K562 (cell line): ENCODE data around the gene RASEF. TPM values are rescaled to one million over a fixed set of nuclear protein-coding genes. Genes with fewer than 3 reads are reported as not detected.

ENCODE experiments used
- ATAC-seq: fragments of 200-7000 bp; cut with Tn5 transposase; 3 replicates; pipeline ENCODE4 v1.9.1; 2020; ENCODE audit warnings: moderate library complexity
- BruUV-seq: library from RNA; stranded (reverse); fragments of 400-500 nt; replicated peaks from 2 replicates; lab custom pipeline; 2021; lab: Mats Ljungman, UMichigan
- CTCF ChIA-PET: fragments of 300-600 bp; formaldehyde crosslinking; extraction: SDS; loops from one replicate; lab custom pipeline; 2021; ENCODE audit warnings: low intra/inter-chr PET ratio; lab: Yijun Ruan, JAX
- POLR2A ChIA-PET: fragments of 300-600, 350-650 bp; sonication (Branson Sonifier 250); formaldehyde crosslinking; extraction: SDS; loops from one replicate; lab custom pipeline; 2021; ENCODE audit warnings: antibody characterized with exemption, inconsistent platforms; lab: Yijun Ruan, JAX
- DNase-seq, 4 experiments: peaks; one replicate each; pipeline versions ENCODE4 v3.0.0 to v3.0.0-alpha.2; 2011 to 2018; ENCODE audit warnings: low spot score in 3 of 4, mixed read lengths in 3 of 4; ENCODE audit errors: extremely low read depth in 1 of 4
- FAIRE-seq: peaks from 2 replicates; lab custom pipeline; 2011; peaks lifted over from hg19 to GRCh38; lab: Jason Lieb, UNC
- H2AFZ ChIP-seq: 2 replicates; pipeline ENCODE4 v1.6.0; 2011; ENCODE audit warnings: low read depth, low read length, control low read depth, inconsistent platforms
- H3K27ac ChIP-seq: fragments of 200-600 bp; 3 replicates; pipeline ENCODE4 v1.8.0; 2011; ENCODE audit warnings: low read depth, mild to moderate bottlenecking, control low read depth, inconsistent platforms, low read length, moderate library complexity, mixed read lengths; ENCODE audit errors: extremely low read depth
- H3K27me3 ChIP-seq, 2 experiments: fragments of 300-600 bp in 1 of 2; 2 replicates in 1 of 2; 3 replicates in 1 of 2; pipeline versions ENCODE4 v1.6.0 to v1.8.0; 2011; ENCODE audit warnings: inconsistent platforms in 2 of 2, low read length in 2 of 2, mild to moderate bottlenecking in 1 of 2, mixed read lengths in 1 of 2, moderate library complexity in 1 of 2; ENCODE audit not compliant: control insufficient read depth in 2 of 2, insufficient read depth in 2 of 2
- H3K36me3 ChIP-seq: fragments of 300-600 bp; 3 replicates; pipeline ENCODE4 v1.8.0; 2011; ENCODE audit warnings: mild to moderate bottlenecking, low read length, inconsistent platforms; ENCODE audit not compliant: control insufficient read depth, insufficient read depth
- H3K4me1 ChIP-seq, 2 experiments: fragments of 200-600 bp in 1 of 2; replicated peaks in 1 of 2; 2 replicates in 1 of 2; 3 replicates in 1 of 2; pipeline versions ENCODE4 v1.5.1 to v1.8.0; 2011; ENCODE audit warnings: inconsistent platforms in 2 of 2, low read length in 2 of 2, mild to moderate bottlenecking in 1 of 2, mixed read lengths in 1 of 2, moderate library complexity in 1 of 2; ENCODE audit not compliant: control insufficient read depth in 2 of 2, insufficient read depth in 2 of 2
- H3K4me2 ChIP-seq: 2 replicates; pipeline ENCODE4 v1.6.1; 2011; ENCODE audit warnings: low read length, control low read depth, inconsistent platforms, mixed read lengths; ENCODE audit not compliant: insufficient read depth
- H3K4me3 ChIP-seq: fragments of 200-600 bp; sonication (generic), shearing (Covaris generic); 2 replicates; pipeline ENCODE4 v1.5.1; 2016; ENCODE audit warnings: control low read depth, inconsistent platforms
- H3K79me2 ChIP-seq: fragments of 200-600 bp; 3 replicates; pipeline ENCODE4 v1.8.0; 2011; ENCODE audit warnings: low read length, inconsistent platforms; ENCODE audit not compliant: control insufficient read depth, insufficient read depth
- H3K9ac ChIP-seq, 2 experiments: 2 replicates each; pipeline versions ENCODE4 v1.6.0 to v1.6.1; 2011; ENCODE audit warnings: low read depth in 2 of 2, low read length in 2 of 2, control low read depth in 1 of 2, inconsistent platforms in 1 of 2, mild to moderate bottlenecking in 1 of 2, mixed read lengths in 1 of 2; ENCODE audit not compliant: insufficient read depth in 1 of 2
- H3K9me1 ChIP-seq: one replicate; pipeline ENCODE4 v1.6.0; 2011; ENCODE audit warnings: inconsistent platforms, mild to moderate bottlenecking, low read length, moderate library complexity; ENCODE audit not compliant: control insufficient read depth, insufficient read depth
- H3K9me3 ChIP-seq: replicated peaks from 2 replicates; pipeline ENCODE4 v1.5.1; 2011; ENCODE audit warnings: low read depth, low read length, inconsistent platforms; ENCODE audit not compliant: control insufficient read depth, insufficient read depth
- H4K20me1 ChIP-seq: replicated peaks from 2 replicates; pipeline ENCODE4 v1.6.1; 2011; ENCODE audit warnings: low read length, inconsistent platforms, mixed read lengths; ENCODE audit not compliant: control insufficient read depth, insufficient read depth
- BCL6 ChIP-seq: fragments of 250-450 bp; sonication (Bioruptor Pico); IDR thresholded peaks from 2 replicates; pipeline ENCODE4 v1.4.0; 2020
- CEBPZ ChIP-seq: fragments of 150-350 bp; IDR thresholded peaks from 2 replicates; pipeline ENCODE4 v1.6.1; 2014; ENCODE audit warnings: low read depth, mild to moderate bottlenecking, low read length, borderline replicate concordance
- CREM ChIP-seq: IDR thresholded peaks from 2 replicates; pipeline ENCODE4 v1.6.1; 2014; ENCODE audit warnings: antibody characterized with exemption, low read depth
- ESRRB ChIP-seq: fragments of 250-450 bp; sonication (Bioruptor Pico); IDR thresholded peaks from 2 replicates; pipeline ENCODE4 v1.5.0; 2020; ENCODE audit warnings: mild to moderate bottlenecking, moderate library complexity, borderline replicate concordance
- FOXK1 ChIP-seq: sonication (generic); formaldehyde crosslinking; IDR thresholded peaks from 2 replicates; pipeline ENCODE4 v1.8.0; 2022; ENCODE audit warnings: missing genetic modification reagents, mild to moderate bottlenecking, borderline replicate concordance
- FOXP1 ChIP-seq: sonication (generic); formaldehyde crosslinking; IDR thresholded peaks from 2 replicates; pipeline ENCODE4 v1.8.0; 2022; ENCODE audit warnings: mild to moderate bottlenecking, missing genetic modification reagents
- HMG20A ChIP-seq: fragments of 450-650 bp; formaldehyde crosslinking; conservative IDR thresholded peaks from 2 replicates; pipeline ENCODE4 v1.4.0; 2020; ENCODE audit warnings: mild to moderate bottlenecking, mixed read lengths
- MCM2 ChIP-seq: fragments of 450-650 bp; IDR thresholded peaks from 2 replicates; pipeline ENCODE4 v1.6.1; 2017; ENCODE audit warnings: low read depth, mild to moderate bottlenecking
- PURB ChIP-seq: sonication (generic); formaldehyde crosslinking; IDR thresholded peaks from 2 replicates; pipeline ENCODE4 v1.9.0; 2021; ENCODE audit warnings: low read depth, mild to moderate bottlenecking, missing genetic modification reagents
- SMAD1 ChIP-seq: fragments of 150-350 bp; IDR thresholded peaks from 2 replicates; pipeline ENCODE4 v1.6.1; 2014; ENCODE audit warnings: low read length, low read depth; ENCODE audit not compliant: partially characterized antibody
- TFE3 ChIP-seq: fragments of 450-650 bp; formaldehyde crosslinking; IDR thresholded peaks from 2 replicates; pipeline ENCODE4 v1.4.0; 2020; ENCODE audit warnings: mild to moderate bottlenecking, mixed read lengths
- THAP7 ChIP-seq: fragments of 250-450 bp; sonication (Bioruptor Pico); IDR thresholded peaks from 2 replicates; pipeline ENCODE4 v1.5.0; 2021
- XRCC3 ChIP-seq: fragments of 450-650 bp; IDR thresholded peaks from 2 replicates; pipeline ENCODE4 v1.6.1; 2017; ENCODE audit warnings: mild to moderate bottlenecking, moderate library complexity
- ZBED1 ChIP-seq: IDR thresholded peaks from 2 replicates; pipeline ENCODE4 v1.6.1; 2014
- ZFP1 ChIP-seq: fragments of 450-650 bp; formaldehyde crosslinking; IDR thresholded peaks from 2 replicates; pipeline ENCODE4 v1.4.0; 2020; ENCODE audit warnings: mild to moderate bottlenecking, mixed read lengths
- ZNF253 ChIP-seq: fragments of 250-450 bp; sonication (Bioruptor Pico); conservative IDR thresholded peaks from 2 replicates; pipeline ENCODE4 v1.6.1; 2021; ENCODE audit warnings: mild to moderate bottlenecking
- ZNF398 ChIP-seq: fragments of 250-450 bp; sonication (Bioruptor Pico); IDR thresholded peaks from 2 replicates; pipeline ENCODE4 v1.8.0; 2021; ENCODE audit warnings: moderate library complexity, mild to moderate bottlenecking, inconsistent platforms
- ZNF717 ChIP-seq: fragments of 250-450 bp; sonication (Bioruptor Pico); IDR thresholded peaks from 2 replicates; pipeline ENCODE4 v1.5.0; 2021
- WGBS: fragments of 100-300 bp; shearing (Covaris generic); methylation state at CpG from one replicate; pipeline ENCODE4 v1.1.6; 2016; ENCODE audit warnings: low coverage, mixed read lengths; ENCODE audit not compliant: insufficient coverage; ENCODE audit errors: missing lambda C conversion rate; 5-methylcytosine and 5-hydroxymethylcytosine counted together
- in situ Hi-C: fragments of 300-500 bp; cut with MboI; formaldehyde crosslinking; loops from 4 replicates; pipeline ENCODE4 v1.15.0; 2018; ENCODE audit warnings: inconsistent platforms, mixed read lengths
- intact Hi-C: fragments of 100-400 bp; cut with micrococcal nuclease; formaldehyde crosslinking; loops from 2 replicates; pipeline ENCODE4 v1.14.2; 2022
- polyA plus RNA-seq, 8 experiments: library from polyadenylated mRNA; depleted of rRNA in 4 of 8; stranded (reverse) in 5 of 8; unstranded in 3 of 8; fragments of >200 nt; fragmentation: Nextera tagmentation in 2 of 8; fragmentation: Illumina TruSeq in 1 of 8; extraction: Ambion mirVana in 2 of 8; extraction: Trizol in 1 of 8; gene quantifications; 2 replicates each; pipeline versions ENCODE4 v1.2.1 to v1.2.3, GENCODE V29; 2011 to 2014; ENCODE audit warnings: inconsistent platforms in 1 of 8, missing spikeins in 1 of 8
- total RNA-seq, 7 experiments: library from RNA; depleted of rRNA in 6 of 7; stranded (reverse); fragments of >200 nt in 6 of 7; fragmentation: Illumina TruSeq in 2 of 7; extraction: Trizol in 2 of 7; gene quantifications; 2 replicates each; pipeline versions ENCODE4 v1.2.1 to v1.2.3, GENCODE V29; 2011 to 2021; ENCODE audit warnings: low replicate concordance in 1 of 7

The RASEF gene
- total and polyA plus RNA-seq, 9 of the 15 experiments (the other 6 are each of a cell fraction or from before 2014, with no cell fraction given) = 0.01 to 0.18 (median 0.11) TPM; not detected in 4

GRCh38 chr9:82969291-82969690, 93.7 kb downstream of the RASEF start:
- FAIRE-seq (no peak), DNase-seq (no peak), ATAC-seq (no peak)
- Histone ChIP-seq H3K27me3 (no peaks in the 10 kb centered on the region), H3K4me3 (no peak overlapping the region), H3K4me2 (no peak overlapping the region), H3K9me3 (no peaks in the 10 kb centered on the region), H3K79me2 (no peaks in the 10 kb centered on the region), H3K36me3 (no peaks in the 10 kb centered on the region), H4K20me1 (no peaks in the 10 kb centered on the region), H3K9me1 (no peaks in the 10 kb centered on the region), H3K9ac (no peak overlapping the region), H2AFZ (no peak overlapping the region), H3K4me1 (no peaks in the 10 kb centered on the region), H3K27ac (no peak overlapping the region)
- POLR2A ChIA-PET = no interaction called here
- CTCF ChIA-PET = no interaction called here
- BruUV-seq = no TSS peak
- TF ChIP-seq SMAD1 (no peak), CEBPZ (no peak), FOXK1 (CRISPR knock-in tag) (no peak), MCM2 (no peak), BCL6 (no peak), ZFP1 (no peak), ZNF717 (CRISPR knock-in tag) (no peak), PURB (CRISPR knock-in tag) (no peak), ZBED1 (no peak), CREM (no peak), XRCC3 (no peak), ZNF398 (CRISPR knock-in tag) (no peak), ZNF253 (no peak), TFE3 (no peak), ESRRB (CRISPR knock-in tag) (no peak), HMG20A (CRISPR knock-in tag) (no peak), FOXP1 (CRISPR knock-in tag) (no peak), THAP7 (CRISPR knock-in tag) (no peak)
- WGBS = 5% methylated on average over 4 of the region's 4 CpGs
- intact Hi-C loops = no loop called here
- in situ Hi-C loops = no loop called here
